Large intestine (tissue), 3 donors: ENCODE data around the gene GPR142. TPM values are rescaled to one million over a fixed set of nuclear protein-coding genes. Genes with fewer than 3 reads are reported as not detected.

Experiments used
- DNase-seq, 2 donors: peaks; one replicate each; pipeline versions ENCODE4 v3.0.0 to v3.0.0-alpha.2; 2013
- H3K27ac ChIP-seq: one replicate; pipeline ENCODE4 v1.5.1; 2013; ENCODE audit warnings: low read length
- H3K27me3 ChIP-seq: 2 replicates; pipeline ENCODE4 v1.6.1; 2013; ENCODE audit warnings: low read length; ENCODE audit not compliant: control insufficient read depth, insufficient read depth
- H3K36me3 ChIP-seq: 2 replicates; pipeline ENCODE4 v1.6.1; 2013; ENCODE audit warnings: low read length; ENCODE audit not compliant: control insufficient read depth, insufficient read depth
- H3K4me1 ChIP-seq: one replicate; pipeline ENCODE4 v1.6.1; 2013; ENCODE audit warnings: low read length; ENCODE audit not compliant: control insufficient read depth, insufficient read depth
- H3K4me3 ChIP-seq: one replicate; pipeline ENCODE4 v1.5.1; 2013; ENCODE audit warnings: low read length
- H3K9me3 ChIP-seq: one replicate; pipeline ENCODE4 v1.6.1; 2013; ENCODE audit warnings: mild to moderate bottlenecking, low read depth, low read length, moderate library complexity; ENCODE audit not compliant: control insufficient read depth
- WGBS: methylation state at CpG from one replicate; pipeline ENCODE4 v1.1.5; 2013; ENCODE audit warnings: low lambda C conversion rate; ENCODE audit not compliant: insufficient coverage; 5-methylcytosine and 5-hydroxymethylcytosine counted together
- polyA plus RNA-seq: library from polyadenylated mRNA; unstranded; fragments of 120-200 nt; gene quantifications from one replicate; pipeline ENCODE4 v1.2.1, GENCODE V29; 2013

Gene GPR142
- polyA plus RNA-seq, 1 donor: 0.97 TPM

DNA sequence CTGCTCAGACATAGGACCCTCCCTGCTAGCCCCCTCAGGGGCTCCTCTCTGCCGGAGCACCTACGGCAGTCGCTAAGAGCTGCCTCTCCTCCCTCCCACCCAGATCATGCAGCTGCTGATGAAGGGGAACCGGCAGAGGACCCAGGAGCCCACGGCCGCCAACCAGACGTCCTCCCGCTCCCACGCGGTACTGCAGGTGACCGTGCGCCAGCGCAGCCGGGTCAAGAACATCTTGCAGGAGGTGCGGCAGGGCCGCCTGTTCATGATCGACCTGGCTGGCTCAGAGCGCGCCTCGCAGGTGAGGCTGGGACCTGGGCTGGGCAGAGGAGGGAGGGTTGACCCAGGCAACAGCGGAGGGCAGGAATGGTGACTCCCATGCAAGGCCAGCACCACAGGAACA lies 22.6 kb upstream of the GPR142 start:
- no peaks in the 10 kb centered on the region for H3K9me3 ChIP-seq
- H3K4me3 ChIP-seq: no peak overlapping the region

DNA sequence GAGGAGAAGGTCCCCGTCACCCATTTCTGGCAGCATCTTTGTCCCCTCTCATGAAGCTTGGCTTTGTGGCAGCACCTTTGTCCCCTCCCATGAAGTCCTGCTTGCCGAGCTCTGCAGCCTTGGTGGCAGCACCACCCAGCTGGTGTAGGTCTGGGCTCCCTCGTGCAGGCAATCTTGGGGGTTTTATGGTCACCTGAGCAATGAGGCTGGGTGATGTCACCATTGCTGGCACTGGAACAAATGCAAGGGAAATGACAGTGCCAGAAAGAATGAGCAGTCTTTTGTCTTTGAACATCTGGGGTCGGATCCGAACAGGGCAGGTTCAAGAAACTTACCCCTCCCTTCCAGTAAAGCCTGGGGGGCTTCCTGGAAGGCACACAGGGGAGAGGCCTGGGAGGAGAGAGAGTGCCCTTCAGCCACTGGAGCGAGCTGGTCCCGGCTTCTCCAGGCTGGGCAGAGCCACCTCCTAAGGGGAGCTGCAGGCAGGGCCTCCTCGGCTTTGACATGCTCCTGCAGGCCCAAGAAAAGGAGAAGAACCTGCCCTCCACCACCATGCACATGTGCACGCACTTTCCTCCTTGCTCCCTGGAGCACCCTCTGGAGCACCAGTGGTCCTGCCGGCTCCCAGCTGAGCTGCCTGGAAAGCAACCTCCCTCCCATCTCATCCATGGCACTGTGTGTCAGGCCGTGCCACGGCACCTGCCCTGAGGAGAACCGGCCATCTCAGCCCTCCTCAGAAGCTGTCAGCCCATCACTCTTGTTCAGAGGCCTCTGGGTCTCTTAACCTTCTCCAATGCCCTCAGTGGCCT lies 21.7 kb upstream of the GPR142 start:
- Histone ChIP-seq H3K27ac (no peak overlapping the region), H3K9me3 (no peaks in the 10 kb centered on the region), H3K27me3 (peaks cover 19% of the 10 kb centered on the region), H3K4me3 (no peak overlapping the region), H3K36me3 (no peaks in the 10 kb centered on the region), H3K4me1 (no peaks in the 10 kb centered on the region)
- DNase-seq: no peak
- no CpG with 5 or more reads among the region's 13 CpGs for whole genome bisulfite sequencing

More for the DNA sequence above, 22.6 kb upstream of the GPR142 start:
- Histone ChIP-seq H3K27ac (no peak overlapping the region), H3K4me1 (no peaks in the 10 kb centered on the region), H3K36me3 (no peaks in the 10 kb centered on the region), H3K27me3 (peaks cover 11% of the 10 kb centered on the region)
- DNase-seq: no peak
- WGBS: 100% methylated on average over 1 of the region's 21 CpGs

- Histone ChIP-seq H3K4me1 (no peaks in the 10 kb centered on the region), H3K36me3 (no peaks in the 10 kb centered on the region), H3K27me3 (peaks cover 38% of the 10 kb centered on the region), H3K27ac (no peak overlapping the region), H3K9me3 (no peaks in the 10 kb centered on the region), H3K4me3 (no peak overlapping the region)
- no peak for DNase-seq
- no CpG with 5 or more reads among the region's 14 CpGs for WGBS
Observed at GRCh38 chr17:74347646-74348045, 19.7 kb upstream of the GPR142 start.

DNA sequence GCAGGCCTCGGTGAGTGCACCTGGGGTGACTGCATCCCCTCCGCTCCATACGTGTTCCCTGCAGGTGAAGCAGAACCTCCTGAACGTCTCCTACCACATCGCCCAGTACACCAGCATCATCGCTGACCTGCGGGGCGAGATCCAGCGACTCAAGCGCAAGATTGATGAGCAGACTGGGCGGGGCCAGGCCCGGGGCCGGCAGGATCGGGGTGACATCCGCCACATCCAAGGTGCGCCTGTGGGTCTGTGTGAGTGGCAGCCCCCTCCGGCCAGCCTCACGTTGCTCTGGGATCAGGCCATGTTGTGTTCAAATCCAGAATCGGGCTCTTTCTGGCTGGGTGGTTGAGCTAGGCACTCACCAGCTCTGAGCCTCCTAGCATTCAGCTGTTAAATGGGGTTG lies 18.2 kb upstream of the GPR142 start:
- peaks cover 53% of the 10 kb centered on the region for H3K27me3 ChIP-seq
- no peaks in the 10 kb centered on the region for H3K4me1 ChIP-seq
- no peak for DNase-seq
- no peak overlapping the region for H3K27ac ChIP-seq
- no peak overlapping the region for H3K4me3 ChIP-seq
- peaks cover under 1% of the 10 kb centered on the region for H3K9me3 ChIP-seq
- no peaks in the 10 kb centered on the region for H3K36me3 ChIP-seq
- WGBS: no CpG with 5 or more reads among the region's 19 CpGs

- no peak for DNase-seq
- no CpG with 5 or more reads among the region's 20 CpGs for WGBS
- Histone ChIP-seq H3K36me3 (no peaks in the 10 kb centered on the region), H3K4me1 (no peaks in the 10 kb centered on the region), H3K9me3 (peaks cover 3% of the 10 kb centered on the region), H3K27me3 (peaks cover 62% of the 10 kb centered on the region), H3K4me3 (no peak overlapping the region), H3K27ac (no peak overlapping the region)
Observed at GRCh38 chr17:74350486-74350885, 16.8 kb upstream of the GPR142 start.

- peaks cover 3% of the 10 kb centered on the region for H3K9me3 ChIP-seq
- H3K4me1 ChIP-seq: no peaks in the 10 kb centered on the region
- no CpG with 5 or more reads among the region's 55 CpGs for WGBS
- no peak for DNase-seq
- no peak overlapping the region for H3K4me3 ChIP-seq
- H3K27ac ChIP-seq: no peak overlapping the region
- no peaks in the 10 kb centered on the region for H3K36me3 ChIP-seq
- peaks cover 73% of the 10 kb centered on the region for H3K27me3 ChIP-seq
Observed at GRCh38 chr17:74351552-74352210, 15.6 kb upstream of the GPR142 start.

GRCh38 chr17:74353446-74354060 lies 13.8 kb upstream of the GPR142 start:
- WGBS: no CpG with 5 or more reads among the region's 10 CpGs
- Histone ChIP-seq H3K27me3 (peaks cover 86% of the 10 kb centered on the region), H3K36me3 (no peaks in the 10 kb centered on the region), H3K27ac (no peak overlapping the region), H3K4me3 (no peak overlapping the region), H3K4me1 (no peaks in the 10 kb centered on the region), H3K9me3 (peaks cover 3% of the 10 kb centered on the region)
- DNase-seq: no peak

GRCh38 chr17:74354123-74354522 lies 13.2 kb upstream of the GPR142 start:
- peaks cover 3% of the 10 kb centered on the region for H3K9me3 ChIP-seq
- H3K36me3 ChIP-seq: no peaks in the 10 kb centered on the region
- WGBS: no CpG with 5 or more reads among the region's 29 CpGs
- DNase-seq: no peak
- H3K27ac ChIP-seq: no peak overlapping the region
- no peak overlapping the region for H3K4me3 ChIP-seq
- peaks cover 86% of the 10 kb centered on the region for H3K27me3 ChIP-seq
- no peaks in the 10 kb centered on the region for H3K4me1 ChIP-seq

- H3K4me3 ChIP-seq: no peak overlapping the region
- no peak for DNase-seq
- H3K27ac ChIP-seq: no peak overlapping the region
- WGBS: no CpG with 5 or more reads among the region's 10 CpGs
- H3K27me3 ChIP-seq: peaks cover 83% of the 10 kb centered on the region
- H3K36me3 ChIP-seq: no peaks in the 10 kb centered on the region
- no peaks in the 10 kb centered on the region for H3K4me1 ChIP-seq
- peaks cover 3% of the 10 kb centered on the region for H3K9me3 ChIP-seq
Observed at GRCh38 chr17:74354561-74354960, 12.7 kb upstream of the GPR142 start.

DNA sequence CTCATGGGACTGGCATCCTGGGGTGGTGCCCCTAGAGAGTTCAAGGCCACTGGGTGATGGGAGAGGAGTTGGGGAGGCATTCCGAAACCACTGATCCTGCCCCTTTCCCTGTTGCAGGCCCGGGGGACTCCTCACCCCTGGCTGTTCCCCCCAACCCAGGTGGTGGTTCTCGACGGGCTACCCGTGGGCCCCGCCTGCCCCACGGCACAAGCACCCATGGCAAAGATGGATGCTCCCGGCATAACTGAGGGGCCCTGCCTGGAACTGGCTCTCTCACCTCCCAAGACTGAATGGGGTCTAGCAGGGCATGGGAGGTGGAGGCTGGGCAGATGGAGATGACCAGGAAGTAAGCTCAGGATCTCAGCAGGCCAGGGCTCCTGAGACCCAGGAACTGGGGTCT lies 12.2 kb upstream of the GPR142 start:
- no peak for DNase-seq
- WGBS: no CpG with 5 or more reads among the region's 8 CpGs
- no peak overlapping the region for H3K27ac ChIP-seq
- no peaks in the 10 kb centered on the region for H3K36me3 ChIP-seq
- no peak overlapping the region for H3K4me3 ChIP-seq
- no peaks in the 10 kb centered on the region for H3K4me1 ChIP-seq
- H3K27me3 ChIP-seq: peaks cover 83% of the 10 kb centered on the region
- peaks cover 3% of the 10 kb centered on the region for H3K9me3 ChIP-seq
